ENCODE data around the gene COLQ. TPM values are rescaled to one million over a fixed set of nuclear protein-coding genes. Genes with fewer than 3 reads are reported as not detected.

Gene COLQ
- total RNA-seq, 1 donor from 2014 or later = 1.5 TPM

GRCh38 chr3:15470849-15471248 is 50.7 kb downstream of the COLQ start:
- no peaks in the 10 kb centered on the region for H3K27me3 ChIP-seq
- H3K9me3 Mint-ChIP-seq = no peaks in the 10 kb centered on the region
- no peaks in the 10 kb centered on the region for H3K9me3 ChIP-seq (ENCODE audit: low read depth)
- H3K4me3 Mint-ChIP-seq = no peak overlapping the region
- DNase-seq (ENCODE audit: low spot score) = no peak
- no peaks in the 10 kb centered on the region for H3K27me3 Mint-ChIP-seq (ENCODE audit: insufficient read depth, low read depth)
- no peak overlapping the region for H2AFZ ChIP-seq (replicated peaks)
- H3K4me1 ChIP-seq = no peaks in the 10 kb centered on the region
- no peak overlapping the region for H3K9ac ChIP-seq
- no peaks in the 10 kb centered on the region for H3K4me1 Mint-ChIP-seq
- TF ChIP-seq CTCF (IDR thresholded peaks at IDR 0.05) (no peak), EZH2 (IDR thresholded peaks at IDR 0.05) (no peak), EZH2phosphoT487 (IDR thresholded peaks at IDR 0.05) (no peak)
- no peaks in the 10 kb centered on the region for H4K20me1 ChIP-seq (ENCODE audit: low read depth)
- H3K4me2 ChIP-seq = no peak overlapping the region
- no peaks in the 10 kb centered on the region for H3F3A ChIP-seq (ENCODE audit: low read depth)
- H3K27ac Mint-ChIP-seq = no peak overlapping the region
- H3K4me3 ChIP-seq = no peak overlapping the region
- H3K36me3 ChIP-seq = no peaks in the 10 kb centered on the region
- H3K27ac ChIP-seq = no peak overlapping the region
- no peaks in the 10 kb centered on the region for H3K36me3 Mint-ChIP-seq
- no peaks in the 10 kb centered on the region for H3K79me2 ChIP-seq (ENCODE audit: low read depth)

GRCh38 chr3:15470261-15470660 is 51.2 kb downstream of the COLQ start:
- Histone ChIP-seq H3K9ac (no peak overlapping the region), H3F3A (ENCODE audit: low read depth) (no peaks in the 10 kb centered on the region), H3K4me3 (no peak overlapping the region), H3K9me3 (ENCODE audit: low read depth) (no peaks in the 10 kb centered on the region), H3K4me2 (no peak overlapping the region), H3K79me2 (ENCODE audit: low read depth) (no peaks in the 10 kb centered on the region), H3K27me3 (no peaks in the 10 kb centered on the region), H3K4me1 (no peaks in the 10 kb centered on the region), H2AFZ (replicated peaks) (no peak overlapping the region), H4K20me1 (ENCODE audit: low read depth) (no peaks in the 10 kb centered on the region), H3K27ac (no peak overlapping the region), H3K36me3 (no peaks in the 10 kb centered on the region)
- no peaks in the 10 kb centered on the region for H3K4me1 Mint-ChIP-seq
- H3K36me3 Mint-ChIP-seq = no peaks in the 10 kb centered on the region
- H3K9me3 Mint-ChIP-seq = no peaks in the 10 kb centered on the region
- TF ChIP-seq CTCF (IDR thresholded peaks at IDR 0.05) = peak; percentile 11
- no peak for TF ChIP-seq EZH2phosphoT487 (IDR thresholded peaks at IDR 0.05)
- H3K27me3 Mint-ChIP-seq (ENCODE audit: insufficient read depth, low read depth) = no peaks in the 10 kb centered on the region
- DNase-seq (ENCODE audit: low spot score) = no peak
- no peak overlapping the region for H3K27ac Mint-ChIP-seq
- no peak overlapping the region for H3K4me3 Mint-ChIP-seq

GRCh38 chr3:15467227-15468181 is 54.0 kb downstream of the COLQ start:
- DNase-seq (ENCODE audit: low spot score) = no peak
- H3K4me1 Mint-ChIP-seq = no peaks in the 10 kb centered on the region
- H3K27ac Mint-ChIP-seq = no peak overlapping the region
- Histone ChIP-seq H3K27ac (no peak overlapping the region), H3K9ac (no peak overlapping the region), H3K36me3 (no peaks in the 10 kb centered on the region), H2AFZ (replicated peaks) (no peak overlapping the region), H3K4me3 (no peak overlapping the region), H4K20me1 (ENCODE audit: low read depth) (no peaks in the 10 kb centered on the region), H3K4me2 (no peak overlapping the region), H3K79me2 (ENCODE audit: low read depth) (no peaks in the 10 kb centered on the region), H3K9me3 (ENCODE audit: low read depth) (no peaks in the 10 kb centered on the region), H3K27me3 (no peaks in the 10 kb centered on the region), H3K4me1 (no peaks in the 10 kb centered on the region), H3F3A (ENCODE audit: low read depth) (no peaks in the 10 kb centered on the region)
- H3K9me3 Mint-ChIP-seq = no peaks in the 10 kb centered on the region
- no peaks in the 10 kb centered on the region for H3K27me3 Mint-ChIP-seq (ENCODE audit: insufficient read depth, low read depth)
- no peak overlapping the region for H3K4me3 Mint-ChIP-seq
- no peak for TF ChIP-seq EZH2 (IDR thresholded peaks at IDR 0.05)
- no peak for TF ChIP-seq EZH2phosphoT487 (IDR thresholded peaks at IDR 0.05)
- no peak for TF ChIP-seq CTCF (IDR thresholded peaks at IDR 0.05)
- H3K36me3 Mint-ChIP-seq = no peaks in the 10 kb centered on the region

All from neural progenitor cell (in vitro differentiated cells).